ENCODE measurements around the gene PGK1. TPM values are rescaled to one million over a fixed set of nuclear protein-coding genes. Genes with fewer than 3 reads are reported as not detected.
"Not testable (repeated sequence)": the region's sequence is repeated elsewhere in the genome, so short reads cannot be mapped to it uniquely, and the experiment has no call there.

Gene PGK1
- total RNA-seq, 1 donor from 2014 or later: 606 TPM

GRCh38 chrX:78163175-78163574 is 59.1 kb downstream of the PGK1 start:
- not testable (repeated sequence) for H4K20me1 ChIP-seq (ENCODE audit: insufficient read depth, low read length); H3K79me2 ChIP-seq (ENCODE audit: insufficient read depth, low read length); H3K36me3 Mint-ChIP-seq (ENCODE audit: low read depth, unreplicated experiment); H3K27me3 Mint-ChIP-seq (ENCODE audit: low read depth, unreplicated experiment); H3K4me3 Mint-ChIP-seq (ENCODE audit: unreplicated experiment); H3K4me1 Mint-ChIP-seq (ENCODE audit: low read depth, unreplicated experiment); H3K27me3 ChIP-seq (ENCODE audit: insufficient read depth, low read length); FAIRE-seq; H3K9me3 ChIP-seq (ENCODE audit: insufficient read depth, low read depth, low read length); H2AFZ ChIP-seq (ENCODE audit: low read depth, low read length); H3K9ac ChIP-seq (ENCODE audit: low read length); H3K36me3 ChIP-seq (ENCODE audit: insufficient read depth, low read length); H3K27ac Mint-ChIP-seq (ENCODE audit: unreplicated experiment); DNase-seq (ENCODE audit: low read depth); H3K4me1 ChIP-seq (ENCODE audit: insufficient read depth, low read length); H3K27ac ChIP-seq (ENCODE audit: low read depth, low read length); H3K4me3 ChIP-seq (ENCODE audit: insufficient read depth, low read depth, low read length); H3K9me3 Mint-ChIP-seq (ENCODE audit: unreplicated experiment); H3K4me2 ChIP-seq (ENCODE audit: low read length)

GRCh38 chrX:78165425-78165824 is 61.4 kb downstream of the PGK1 start:
- Mint-ChIP-seq H3K4me3 (ENCODE audit: unreplicated experiment) (no peak overlapping the region), H3K27me3 (ENCODE audit: low read depth, unreplicated experiment) (no peaks in the 10 kb centered on the region), H3K4me1 (ENCODE audit: low read depth, unreplicated experiment) (no peaks in the 10 kb centered on the region), H3K9me3 (ENCODE audit: unreplicated experiment) (no peaks in the 10 kb centered on the region), H3K36me3 (ENCODE audit: low read depth, unreplicated experiment) (no peaks in the 10 kb centered on the region), H3K27ac (ENCODE audit: unreplicated experiment) (no peak overlapping the region)
- Histone ChIP-seq H3K79me2 (ENCODE audit: insufficient read depth, low read length) (no peaks in the 10 kb centered on the region), H3K4me1 (ENCODE audit: insufficient read depth, low read length) (no peaks in the 10 kb centered on the region), H2AFZ (ENCODE audit: low read depth, low read length) (no peak overlapping the region), H3K27ac (ENCODE audit: low read depth, low read length) (no peak overlapping the region), H3K36me3 (ENCODE audit: insufficient read depth, low read length) (no peaks in the 10 kb centered on the region), H3K4me3 (ENCODE audit: insufficient read depth, low read depth, low read length) (no peak overlapping the region), H3K9ac (ENCODE audit: low read length) (no peak overlapping the region), H3K4me2 (ENCODE audit: low read length) (no peak overlapping the region), H3K27me3 (ENCODE audit: insufficient read depth, low read length) (no peaks in the 10 kb centered on the region), H4K20me1 (ENCODE audit: insufficient read depth, low read length) (no peaks in the 10 kb centered on the region), H3K9me3 (ENCODE audit: insufficient read depth, low read depth, low read length) (no peaks in the 10 kb centered on the region)
- FAIRE-seq (peak; percentile 92), DNase-seq (ENCODE audit: low read depth) (no peak)
- TF ChIP-seq CTCF (IDR thresholded peaks at IDR 0.05; ENCODE audit: insufficient read depth, low read depth, low read length): no peak
- no peak for TF ChIP-seq EZH2 (IDR thresholded peaks at IDR 0.05; ENCODE audit: insufficient read depth, low read length)

- no peaks in the 10 kb centered on the region for H3K27me3 ChIP-seq (ENCODE audit: insufficient read depth, low read length)
- H3K36me3 Mint-ChIP-seq (ENCODE audit: low read depth, unreplicated experiment): no peaks in the 10 kb centered on the region
- FAIRE-seq (peak; percentile 78), DNase-seq (ENCODE audit: low read depth) (no peak)
- no peaks in the 10 kb centered on the region for H3K27me3 Mint-ChIP-seq (ENCODE audit: low read depth, unreplicated experiment)
- H3K4me1 ChIP-seq (ENCODE audit: insufficient read depth, low read length): no peaks in the 10 kb centered on the region
- H4K20me1 ChIP-seq (ENCODE audit: insufficient read depth, low read length): no peaks in the 10 kb centered on the region
- no peak overlapping the region for H2AFZ ChIP-seq (ENCODE audit: low read depth, low read length)
- H3K9me3 Mint-ChIP-seq (ENCODE audit: unreplicated experiment): no peaks in the 10 kb centered on the region
- no peak overlapping the region for H3K4me3 Mint-ChIP-seq (ENCODE audit: unreplicated experiment)
- no peak overlapping the region for H3K4me2 ChIP-seq (ENCODE audit: low read length)
- no peak overlapping the region for H3K9ac ChIP-seq (ENCODE audit: low read length)
- H3K27ac ChIP-seq (ENCODE audit: low read depth, low read length): no peak overlapping the region
- no peaks in the 10 kb centered on the region for H3K79me2 ChIP-seq (ENCODE audit: insufficient read depth, low read length)
- H3K4me1 Mint-ChIP-seq (ENCODE audit: low read depth, unreplicated experiment): no peaks in the 10 kb centered on the region
- H3K27ac Mint-ChIP-seq (ENCODE audit: unreplicated experiment): no peak overlapping the region
- no peaks in the 10 kb centered on the region for H3K9me3 ChIP-seq (ENCODE audit: insufficient read depth, low read depth, low read length)
- no peak overlapping the region for H3K4me3 ChIP-seq (ENCODE audit: insufficient read depth, low read depth, low read length)
- TF ChIP-seq EZH2 (IDR thresholded peaks at IDR 0.05; ENCODE audit: insufficient read depth, low read length) (no peak), CTCF (IDR thresholded peaks at IDR 0.05; ENCODE audit: insufficient read depth, low read depth, low read length) (no peak)
- H3K36me3 ChIP-seq (ENCODE audit: insufficient read depth, low read length): no peaks in the 10 kb centered on the region
Measured at GRCh38 chrX:78168065-78168464, 64.0 kb downstream of the PGK1 start.

Other genes with a start within 250 kb of the PGK1 start
- gene MAGT1, start 208.8 kb upstream of the PGK1 start, total RNA-seq: 84.3 and 95.6 TPM in 2 replicates
- 246 and 250 TPM in 2 replicates for gene COX7B, start 204.8 kb upstream of the PGK1 start, total RNA-seq
- 15.0 and 17.2 TPM in 2 replicates for gene ATP7A, start 193.6 kb upstream of the PGK1 start, total RNA-seq
- 0.32 TPM in 1 of 2 replicates, not detected in the other for gene PGAM4, start 134.6 kb upstream of the PGK1 start, total RNA-seq
- 7.3 and 9.3 TPM in 2 replicates for gene TAF9B, start 35.4 kb downstream of the PGK1 start, total RNA-seq
- not detected in 2 replicates for gene CYSLTR1, start 223.4 kb downstream of the PGK1 start, total RNA-seq